NB4 (cell line): Measurements from ENCODE around the gene OR6B2.

Experiments used
- DNase-seq: peaks from one replicate; pipeline ENCODE4 v3.0.0; 2010; ENCODE audit warnings: low read depth
- H3K4me3 ChIP-seq: one replicate; pipeline ENCODE4 v1.5.1; 2011; ENCODE audit warnings: mild to moderate bottlenecking, low read depth, low read length, moderate library complexity
- MYC ChIP-seq: IDR thresholded peaks from 2 replicates; pipeline ENCODE4 v1.6.1; 2011; ENCODE audit warnings: low read depth, low read length
- POLR2A ChIP-seq: IDR thresholded peaks from 2 replicates; pipeline ENCODE4 v1.6.1; 2011; ENCODE audit warnings: mild to moderate bottlenecking; ENCODE audit not compliant: insufficient read length; ENCODE audit errors: extremely low read depth
- TF ChIP-seq, protein P1 (sequence below): IDR thresholded peaks from 2 replicates; pipeline ENCODE4 v1.6.1; 2011; ENCODE audit warnings: low read depth, low read length
- TF ChIP-seq, protein P2 (sequence below): IDR thresholded peaks from one replicate; pipeline ENCODE4 v1.5.1; 2012; ENCODE audit warnings: low read depth, low read length

OR6B2 gene

GRCh38 chr2:240030379-240031094 lies at the start of gene OR6B2:
Gene OR6B2, minus strand, starts transcription at chr2:240030429. Its CDS starts 0 bp downstream, at chr2:240030429.
- no peak for DNase-seq

DNA sequence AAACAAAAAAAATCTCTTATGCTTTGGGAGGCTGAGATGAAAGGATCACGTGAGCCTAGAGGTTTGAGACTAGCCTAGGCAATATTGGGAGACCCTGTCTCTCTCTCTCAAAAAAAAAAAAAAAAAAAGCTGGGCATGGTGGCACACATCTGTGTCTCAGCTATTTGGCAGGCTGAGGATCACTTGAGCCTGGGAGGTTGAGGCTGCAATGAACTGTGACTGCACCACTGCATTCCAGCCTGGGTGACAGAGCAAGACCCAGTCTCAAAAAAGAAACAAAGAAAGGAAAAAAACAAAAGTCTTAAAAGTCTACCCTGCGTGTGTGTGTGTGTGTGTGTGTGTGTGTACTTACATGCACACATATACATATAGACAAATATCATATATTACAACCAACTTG lies 48.4 kb upstream of the OR6B2 start:
- TF ChIP-seq, protein P1, sequence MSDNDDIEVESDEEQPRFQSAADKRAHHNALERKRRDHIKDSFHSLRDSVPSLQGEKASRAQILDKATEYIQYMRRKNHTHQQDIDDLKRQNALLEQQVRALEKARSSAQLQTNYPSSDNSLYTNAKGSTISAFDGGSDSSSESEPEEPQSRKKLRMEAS: no peak
- TF ChIP-seq MYC (no peak), POLR2A (no peak)
- TF ChIP-seq, protein P2, sequence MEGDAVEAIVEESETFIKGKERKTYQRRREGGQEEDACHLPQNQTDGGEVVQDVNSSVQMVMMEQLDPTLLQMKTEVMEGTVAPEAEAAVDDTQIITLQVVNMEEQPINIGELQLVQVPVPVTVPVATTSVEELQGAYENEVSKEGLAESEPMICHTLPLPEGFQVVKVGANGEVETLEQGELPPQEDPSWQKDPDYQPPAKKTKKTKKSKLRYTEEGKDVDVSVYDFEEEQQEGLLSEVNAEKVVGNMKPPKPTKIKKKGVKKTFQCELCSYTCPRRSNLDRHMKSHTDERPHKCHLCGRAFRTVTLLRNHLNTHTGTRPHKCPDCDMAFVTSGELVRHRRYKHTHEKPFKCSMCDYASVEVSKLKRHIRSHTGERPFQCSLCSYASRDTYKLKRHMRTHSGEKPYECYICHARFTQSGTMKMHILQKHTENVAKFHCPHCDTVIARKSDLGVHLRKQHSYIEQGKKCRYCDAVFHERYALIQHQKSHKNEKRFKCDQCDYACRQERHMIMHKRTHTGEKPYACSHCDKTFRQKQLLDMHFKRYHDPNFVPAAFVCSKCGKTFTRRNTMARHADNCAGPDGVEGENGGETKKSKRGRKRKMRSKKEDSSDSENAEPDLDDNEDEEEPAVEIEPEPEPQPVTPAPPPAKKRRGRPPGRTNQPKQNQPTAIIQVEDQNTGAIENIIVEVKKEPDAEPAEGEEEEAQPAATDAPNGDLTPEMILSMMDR: no peak
- no peak for DNase-seq
- no peak overlapping the region for H3K4me3 ChIP-seq

More at GRCh38 chr2:240030379-240031094, at the start of gene OR6B2:
- TF ChIP-seq MYC (no peak), POLR2A (no peak)
- TF ChIP-seq, protein P1: no peak
- TF ChIP-seq, protein P2: no peak
- no peak within 1 kb of the TSS for H3K4me3 ChIP-seq

DNA sequence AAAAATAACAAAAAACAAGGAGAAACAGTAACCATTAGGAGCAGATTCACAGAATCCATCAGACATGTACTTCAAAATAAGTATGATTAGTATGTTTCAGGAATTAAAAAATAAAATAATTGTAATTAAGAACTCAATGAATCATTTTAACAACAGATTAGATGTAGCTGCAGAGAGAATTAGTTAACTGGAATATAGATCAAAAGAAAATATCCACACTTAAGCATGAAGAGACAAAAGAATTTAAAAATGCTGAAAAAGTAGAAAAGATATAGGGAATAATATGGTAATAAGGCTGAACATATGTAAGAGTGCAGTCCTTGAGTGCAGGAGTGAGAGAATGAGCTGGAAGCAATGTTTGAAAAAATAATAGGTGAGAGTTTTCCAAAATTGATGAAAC lies 47.2 kb upstream of the OR6B2 start:
- H3K4me3 ChIP-seq: no peak overlapping the region
- DNase-seq: no peak
- no peak for TF ChIP-seq MYC
- TF ChIP-seq POLR2A: no peak
- TF ChIP-seq, protein P2: no peak
- TF ChIP-seq, protein P1: no peak

DNA sequence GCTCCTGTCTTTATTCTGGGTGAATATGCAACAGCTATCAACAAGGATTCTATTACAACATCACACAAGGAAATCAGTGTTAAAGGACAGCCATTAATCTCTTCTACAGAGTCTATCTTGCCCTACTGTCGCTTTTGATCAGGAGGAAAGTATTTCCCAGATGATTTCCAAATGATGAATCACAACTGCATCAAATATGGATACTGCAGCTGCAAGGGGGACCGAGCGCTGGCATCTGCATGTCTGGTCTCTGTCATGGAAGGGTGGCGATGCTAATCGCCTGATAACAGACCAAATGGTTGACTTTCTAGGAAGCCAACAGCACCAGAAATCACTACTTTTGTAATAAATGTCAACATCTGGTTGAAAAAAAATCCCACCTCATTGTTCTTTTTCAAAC lies 44.3 kb upstream of the OR6B2 start:
- H3K4me3 ChIP-seq: no peak overlapping the region
- no peak for DNase-seq
- TF ChIP-seq, protein P2: no peak
- TF ChIP-seq, protein P1: no peak
- no peak for TF ChIP-seq POLR2A
- no peak for TF ChIP-seq MYC

DNA sequence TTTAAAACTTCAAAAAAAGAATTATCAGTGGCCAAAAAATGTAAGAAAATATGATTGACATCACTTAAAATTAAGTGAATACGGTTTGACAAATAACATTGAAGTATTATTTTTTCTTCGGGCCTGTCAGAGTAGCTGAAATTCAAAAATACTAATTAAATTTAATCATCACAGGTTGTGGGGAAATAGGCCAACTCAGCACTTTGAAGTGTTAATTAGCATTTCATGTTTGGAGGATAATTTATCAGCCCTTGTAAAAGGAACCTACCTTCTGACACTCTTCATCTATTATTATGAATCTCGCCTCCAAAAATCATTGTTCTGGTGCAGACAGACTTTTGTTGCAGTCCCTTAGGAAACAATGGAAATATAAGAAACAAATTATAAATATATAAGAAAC lies 40.7 kb upstream of the OR6B2 start:
- no peak overlapping the region for H3K4me3 ChIP-seq
- TF ChIP-seq MYC: no peak
- TF ChIP-seq, protein P2: no peak
- no peak for TF ChIP-seq POLR2A
- TF ChIP-seq, protein P1: no peak
- no peak for DNase-seq
